Cardiac fibroblast (primary cell): ENCODE measurements around the gene RNF20.

Experiments used
- DNase-seq, 2 donors: peaks; one replicate each; pipeline versions ENCODE4 v3.0.0 to v3.0.0-alpha.2; 2010; ENCODE audit warnings: low read depth in 2 of 2
- H3K4me3 ChIP-seq, 2 donors: replicated peaks in 1 of 2; 1 replicate in 1 of 2; 2 replicates in 1 of 2; pipeline ENCODE4 v1.5.1; 2011; ENCODE audit warnings: low read depth in 2 of 2, low read length in 2 of 2, mild to moderate bottlenecking in 2 of 2, moderate library complexity in 1 of 2
- TF ChIP-seq, protein P1 (sequence below): IDR thresholded peaks from one replicate; pipeline ENCODE4 v1.5.1; 2011; ENCODE audit warnings: low read depth, mild to moderate bottlenecking, low read length, inconsistent platforms

The RNF20 gene, protein sequence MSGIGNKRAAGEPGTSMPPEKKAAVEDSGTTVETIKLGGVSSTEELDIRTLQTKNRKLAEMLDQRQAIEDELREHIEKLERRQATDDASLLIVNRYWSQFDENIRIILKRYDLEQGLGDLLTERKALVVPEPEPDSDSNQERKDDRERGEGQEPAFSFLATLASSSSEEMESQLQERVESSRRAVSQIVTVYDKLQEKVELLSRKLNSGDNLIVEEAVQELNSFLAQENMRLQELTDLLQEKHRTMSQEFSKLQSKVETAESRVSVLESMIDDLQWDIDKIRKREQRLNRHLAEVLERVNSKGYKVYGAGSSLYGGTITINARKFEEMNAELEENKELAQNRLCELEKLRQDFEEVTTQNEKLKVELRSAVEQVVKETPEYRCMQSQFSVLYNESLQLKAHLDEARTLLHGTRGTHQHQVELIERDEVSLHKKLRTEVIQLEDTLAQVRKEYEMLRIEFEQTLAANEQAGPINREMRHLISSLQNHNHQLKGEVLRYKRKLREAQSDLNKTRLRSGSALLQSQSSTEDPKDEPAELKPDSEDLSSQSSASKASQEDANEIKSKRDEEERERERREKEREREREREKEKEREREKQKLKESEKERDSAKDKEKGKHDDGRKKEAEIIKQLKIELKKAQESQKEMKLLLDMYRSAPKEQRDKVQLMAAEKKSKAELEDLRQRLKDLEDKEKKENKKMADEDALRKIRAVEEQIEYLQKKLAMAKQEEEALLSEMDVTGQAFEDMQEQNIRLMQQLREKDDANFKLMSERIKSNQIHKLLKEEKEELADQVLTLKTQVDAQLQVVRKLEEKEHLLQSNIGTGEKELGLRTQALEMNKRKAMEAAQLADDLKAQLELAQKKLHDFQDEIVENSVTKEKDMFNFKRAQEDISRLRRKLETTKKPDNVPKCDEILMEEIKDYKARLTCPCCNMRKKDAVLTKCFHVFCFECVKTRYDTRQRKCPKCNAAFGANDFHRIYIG

DNA sequence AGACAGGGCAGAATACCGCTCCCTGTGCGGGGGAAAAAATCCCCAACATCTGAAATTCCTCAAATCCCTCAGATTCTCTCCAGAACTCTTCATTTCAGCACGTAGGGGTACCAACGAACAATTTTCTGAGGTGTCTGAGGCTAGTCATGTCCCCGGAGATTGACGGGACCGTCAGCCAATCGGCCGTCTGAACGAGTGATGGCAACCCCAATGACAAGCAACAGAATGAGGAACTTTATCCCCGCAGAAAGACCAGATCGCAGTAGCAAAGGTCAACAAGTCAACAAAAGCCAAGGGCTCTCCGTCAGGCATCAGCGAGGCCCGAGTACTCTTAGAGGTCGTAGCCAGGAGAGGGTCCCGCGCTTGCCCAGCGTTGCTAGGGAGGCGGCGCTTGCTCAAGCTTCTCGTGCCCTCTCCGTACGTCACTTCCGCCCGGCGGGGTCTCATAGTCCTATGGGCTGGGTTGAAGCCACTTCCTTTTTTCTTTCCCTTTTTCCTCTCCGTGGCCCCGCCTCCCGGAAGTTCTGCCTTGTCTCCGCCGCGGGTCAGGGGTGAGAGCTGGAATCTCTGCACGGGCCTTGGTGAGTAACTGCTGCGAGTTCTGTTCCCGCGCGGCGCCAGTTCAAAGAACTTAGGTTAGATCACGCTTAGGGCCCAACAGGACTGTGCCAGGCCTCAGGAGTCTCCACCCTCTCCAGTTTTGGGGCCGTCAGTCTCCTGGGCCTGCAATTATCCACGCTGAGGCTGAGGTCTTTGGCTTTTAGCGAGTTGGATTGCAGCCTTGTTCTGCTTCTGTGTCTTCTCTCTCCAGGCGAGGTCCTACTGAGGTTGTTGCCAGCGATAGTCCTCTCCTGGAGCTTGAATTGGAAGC lies at the start of gene RNF20:
Gene RNF20 (plus strand): TSS at position 520 of the 871 bp plus-strand sequence. CDS start 1,571 bp downstream, outside the sequence.
- TF ChIP-seq, protein P1, sequence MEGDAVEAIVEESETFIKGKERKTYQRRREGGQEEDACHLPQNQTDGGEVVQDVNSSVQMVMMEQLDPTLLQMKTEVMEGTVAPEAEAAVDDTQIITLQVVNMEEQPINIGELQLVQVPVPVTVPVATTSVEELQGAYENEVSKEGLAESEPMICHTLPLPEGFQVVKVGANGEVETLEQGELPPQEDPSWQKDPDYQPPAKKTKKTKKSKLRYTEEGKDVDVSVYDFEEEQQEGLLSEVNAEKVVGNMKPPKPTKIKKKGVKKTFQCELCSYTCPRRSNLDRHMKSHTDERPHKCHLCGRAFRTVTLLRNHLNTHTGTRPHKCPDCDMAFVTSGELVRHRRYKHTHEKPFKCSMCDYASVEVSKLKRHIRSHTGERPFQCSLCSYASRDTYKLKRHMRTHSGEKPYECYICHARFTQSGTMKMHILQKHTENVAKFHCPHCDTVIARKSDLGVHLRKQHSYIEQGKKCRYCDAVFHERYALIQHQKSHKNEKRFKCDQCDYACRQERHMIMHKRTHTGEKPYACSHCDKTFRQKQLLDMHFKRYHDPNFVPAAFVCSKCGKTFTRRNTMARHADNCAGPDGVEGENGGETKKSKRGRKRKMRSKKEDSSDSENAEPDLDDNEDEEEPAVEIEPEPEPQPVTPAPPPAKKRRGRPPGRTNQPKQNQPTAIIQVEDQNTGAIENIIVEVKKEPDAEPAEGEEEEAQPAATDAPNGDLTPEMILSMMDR, result no peak
- H3K4me3 ChIP-seq, result peak within 1 kb of the TSS; percentile 79 to 81
- peak; percentile 99 for DNase-seq

DNA sequence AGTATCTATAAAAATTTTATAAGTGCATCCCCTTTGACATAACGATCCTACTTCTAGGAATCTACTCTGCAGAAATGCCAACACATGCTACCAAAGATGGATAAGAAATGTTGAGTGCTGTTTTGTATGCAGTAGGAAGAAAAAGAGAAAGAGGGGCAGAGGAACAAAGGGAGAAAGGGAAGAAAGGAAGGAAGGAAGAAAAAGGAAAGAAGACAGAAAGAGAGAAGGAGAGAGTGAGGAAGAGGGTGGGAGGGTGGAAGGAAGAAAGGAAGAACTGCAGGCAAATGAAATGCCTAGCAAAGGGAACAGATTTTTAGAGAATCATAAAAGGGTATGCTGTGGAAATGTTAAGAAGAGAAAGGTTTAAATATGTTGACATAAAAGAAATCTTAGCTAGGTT lies 49.6 kb upstream of the RNF20 start:
- TF ChIP-seq, protein P1, result no peak
- no peak for DNase-seq
- H3K4me3 ChIP-seq, result no peak overlapping the region

DNA sequence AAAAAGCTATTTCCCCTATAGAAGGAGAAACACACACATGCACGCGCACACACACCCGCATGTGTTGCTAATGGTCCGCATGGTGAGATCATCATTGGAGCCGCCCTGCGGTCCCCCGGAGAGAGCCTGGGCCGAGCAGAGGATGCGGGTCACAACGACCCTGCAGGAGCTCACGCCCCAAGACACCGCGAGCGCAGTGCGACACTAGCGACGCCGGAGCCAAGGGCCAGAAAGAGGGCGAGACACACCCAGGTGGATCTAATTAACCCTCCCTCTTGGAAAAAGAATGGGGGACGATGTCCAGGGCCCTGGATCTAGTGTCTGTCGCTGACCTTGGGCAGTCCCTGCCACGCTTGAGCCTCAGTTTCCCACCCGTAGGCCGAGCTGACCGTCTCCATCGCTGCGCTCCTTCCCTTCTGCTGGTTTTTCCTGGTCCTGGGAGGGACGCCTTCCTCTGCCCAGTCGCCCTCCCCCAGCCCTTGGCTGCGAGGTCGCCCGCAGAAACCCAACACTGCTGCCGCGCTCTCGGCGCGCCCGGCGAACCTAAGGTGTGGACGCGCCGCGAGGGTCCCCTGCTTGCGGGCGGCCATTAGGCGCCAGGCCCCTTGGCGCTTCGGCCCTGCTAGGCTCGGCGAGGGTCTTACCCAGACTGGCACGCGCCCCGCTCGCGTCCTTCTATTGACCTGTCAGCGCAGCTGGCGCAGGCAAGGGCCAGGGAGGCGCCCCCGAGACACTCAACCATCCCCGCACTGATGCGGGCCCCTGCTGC lies 47.5 kb upstream of the RNF20 start:
- TF ChIP-seq, protein P1, result no peak
- DNase-seq, result peak; percentile 2 to 25
- H3K4me3 ChIP-seq, result peak overlapping the region; percentile 43 to 59

DNA sequence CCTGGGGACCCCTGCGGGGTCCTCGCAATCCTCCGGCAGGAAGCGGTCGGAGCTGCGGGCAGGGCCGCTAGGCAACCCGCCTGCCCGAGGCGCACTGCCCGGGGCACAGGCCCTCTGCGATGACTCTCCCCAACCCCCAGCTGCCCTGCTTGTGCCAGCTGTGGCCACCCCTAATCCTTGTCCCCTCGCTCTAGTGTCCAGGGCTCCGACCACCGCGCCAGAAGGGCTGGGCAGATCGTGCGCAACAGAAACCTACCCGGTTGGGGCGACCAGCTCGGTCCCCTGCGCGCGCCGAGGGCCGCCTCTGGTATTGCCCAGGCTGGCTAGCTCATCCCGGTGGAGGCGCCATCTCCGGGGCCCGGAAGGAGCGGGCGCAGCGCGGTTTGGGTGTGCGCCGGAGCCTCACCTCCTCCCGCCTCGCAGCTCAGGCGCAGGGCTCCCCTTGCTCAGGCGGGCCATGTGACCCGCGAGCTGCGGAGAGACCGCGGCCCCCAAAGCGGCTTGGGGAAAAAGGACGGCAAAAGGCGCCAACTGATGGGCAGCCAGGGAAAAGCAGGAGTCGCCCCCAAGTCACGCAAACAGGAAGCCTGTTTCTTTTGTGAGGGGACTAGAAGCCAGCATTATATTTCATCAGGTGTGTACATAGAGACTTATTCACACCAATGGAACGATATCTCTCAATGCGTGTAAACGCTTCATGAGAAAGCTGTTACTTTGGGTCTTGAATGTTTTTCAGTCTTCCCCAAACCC lies 46.8 kb upstream of the RNF20 start:
- TF ChIP-seq, protein P1, result no peak
- peak overlapping the region; percentile 43 to 59 for H3K4me3 ChIP-seq
- peak; percentile 17 to 52 for DNase-seq

DNA sequence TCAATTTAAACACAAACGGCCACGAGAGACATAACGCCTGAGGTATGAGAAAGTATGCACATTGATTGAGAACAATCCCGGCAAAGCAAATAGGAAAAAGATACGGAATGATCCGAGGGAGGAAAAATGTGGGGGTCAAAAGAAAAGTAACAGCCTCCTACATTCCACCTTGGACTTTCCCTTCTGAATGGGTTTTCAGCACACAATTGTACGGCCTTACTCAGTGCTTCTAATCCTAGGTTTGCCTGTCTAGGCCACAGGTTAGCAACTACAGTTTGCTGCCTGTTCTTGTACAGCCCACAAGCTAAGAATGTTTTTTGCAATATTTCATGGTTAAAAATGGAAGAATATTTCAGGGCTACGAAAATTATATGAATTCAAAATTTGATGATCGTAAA lies 46.2 kb upstream of the RNF20 start:
- TF ChIP-seq, protein P1, result no peak
- H3K4me3 ChIP-seq, result no peak overlapping the region
- no peak for DNase-seq
